Neural progenitor cell (in vitro differentiated cells): ENCODE measurements around the gene MTRFR. TPM values are rescaled to one million over a fixed set of nuclear protein-coding genes. Genes with fewer than 3 reads are reported as not detected.

Experiments
- DNase-seq: peaks from one replicate; pipeline ENCODE4 v3.0.0-alpha.2; 2016; ENCODE audit warnings: low spot score
- H2AFZ ChIP-seq: fragments of 200-600 bp; sonication (generic); replicated peaks from 2 replicates; pipeline ENCODE4 v1.6.1; 2016; ENCODE audit warnings: antibody characterized with exemption
- H3F3A ChIP-seq: fragments of 200-600 bp; sonication (generic); 2 replicates; pipeline ENCODE4 v1.6.1; 2016; ENCODE audit warnings: antibody characterized with exemption, low read depth
- H3K27ac ChIP-seq: fragments of 200-600 bp; sonication (generic); 2 replicates; pipeline ENCODE4 v1.5.1; 2016; ENCODE audit warnings: mild to moderate bottlenecking
- H3K27me3 ChIP-seq: fragments of 200-600 bp; sonication (generic); 2 replicates; pipeline ENCODE4 v1.6.1; 2016; ENCODE audit warnings: mild to moderate bottlenecking, moderate library complexity
- H3K36me3 ChIP-seq: fragments of 200-600 bp; sonication (generic); 2 replicates; pipeline ENCODE4 v1.5.1; 2016
- H3K4me1 ChIP-seq: fragments of 200-600 bp; sonication (generic); 2 replicates; pipeline ENCODE4 v1.6.1; 2016; ENCODE audit warnings: mixed run types
- H3K4me2 ChIP-seq: fragments of 200-600 bp; sonication (generic); 2 replicates; pipeline ENCODE4 v1.6.1; 2016
- H3K4me3 ChIP-seq: fragments of 200-600 bp; sonication (generic); 2 replicates; pipeline ENCODE4 v1.5.1; 2016
- H3K79me2 ChIP-seq: fragments of 200-600 bp; sonication (generic); 2 replicates; pipeline ENCODE4 v1.6.1; 2016; ENCODE audit warnings: low read depth
- H3K9ac ChIP-seq: fragments of 200-600 bp; sonication (generic); 2 replicates; pipeline ENCODE4 v1.6.1; 2016
- H3K9me3 ChIP-seq: fragments of 200-600 bp; sonication (generic); 2 replicates; pipeline ENCODE4 v1.5.1; 2016; ENCODE audit warnings: low read depth
- H4K20me1 ChIP-seq: fragments of 200-600 bp; sonication (generic); 2 replicates; pipeline ENCODE4 v1.6.1; 2016; ENCODE audit warnings: low read depth
- H3K27ac Mint-ChIP-seq: 3 replicates; pipeline ENCODE4 v1.8.0; 2021; ENCODE audit warnings: mixed read lengths
- H3K27me3 Mint-ChIP-seq: 2 replicates; pipeline ENCODE4 v1.8.0; 2022; ENCODE audit warnings: low read depth, mild to moderate bottlenecking, inconsistent platforms, moderate library complexity, mixed read lengths; ENCODE audit not compliant: insufficient read depth
- H3K36me3 Mint-ChIP-seq: 3 replicates; pipeline ENCODE4 v1.8.0; 2021; ENCODE audit warnings: mixed read lengths
- H3K4me1 Mint-ChIP-seq: 3 replicates; pipeline ENCODE4 v1.8.0; 2021; ENCODE audit warnings: mixed read lengths
- H3K4me3 Mint-ChIP-seq: 3 replicates; pipeline ENCODE4 v1.8.0; 2021; ENCODE audit warnings: mild to moderate bottlenecking, moderate library complexity, mixed read lengths
- H3K9me3 Mint-ChIP-seq: 3 replicates; pipeline ENCODE4 v1.8.0; 2020; ENCODE audit warnings: mixed read lengths
- CTCF ChIP-seq: fragments of 200-600 bp; sonication (generic); IDR thresholded peaks from 2 replicates; pipeline ENCODE4 v1.5.1; 2017; ENCODE audit warnings: antibody characterized with exemption, mild to moderate bottlenecking
- EZH2 ChIP-seq: fragments of 200-600 bp; sonication (generic); IDR thresholded peaks from 2 replicates; pipeline ENCODE4 v1.6.1; 2017; ENCODE audit warnings: antibody characterized with exemption, mild to moderate bottlenecking, moderate library complexity
- EZH2phosphoT487 ChIP-seq: fragments of 200-600 bp; sonication (generic); IDR thresholded peaks from 2 replicates; pipeline ENCODE4 v1.6.1; 2017; ENCODE audit warnings: antibody characterized with exemption
- total RNA-seq: library from RNA; depleted of rRNA; stranded (reverse); fragments of >200 nt; gene quantifications from 2 replicates; pipeline ENCODE4 v1.2.3, GENCODE V29; 2015; ENCODE audit warnings: low replicate concordance

MTRFR gene
- total RNA-seq, 1 donor from 2014 or later: 12.7 TPM

GRCh38 chr12:123267335-123267920, 34.2 kb downstream of the MTRFR start:
- Histone ChIP-seq H3K27me3 (no peaks in the 10 kb centered on the region), H3K4me2 (no peak overlapping the region), H4K20me1 (peaks cover under 1% of the 10 kb centered on the region), H3K27ac (peak overlapping the region; percentile 82), H3K4me1 (peaks cover 24% of the 10 kb centered on the region), H3F3A (peaks cover 47% of the 10 kb centered on the region), H3K9me3 (no peaks in the 10 kb centered on the region), H2AFZ (no peak overlapping the region), H3K4me3 (no peak overlapping the region), H3K9ac (no peak overlapping the region), H3K36me3 (no peaks in the 10 kb centered on the region), H3K79me2 (peaks cover 95% of the 10 kb centered on the region)
- Mint-ChIP-seq H3K4me3 (no peak overlapping the region), H3K4me1 (peaks cover 30% of the 10 kb centered on the region), H3K36me3 (peaks cover 28% of the 10 kb centered on the region), H3K27ac (peak overlapping the region; percentile 33), H3K9me3 (no peaks in the 10 kb centered on the region), H3K27me3 (peaks cover 4% of the 10 kb centered on the region)
- no peak for DNase-seq
- TF ChIP-seq EZH2phosphoT487 (no peak), EZH2 (no peak)

- Mint-ChIP-seq H3K27me3 (peaks cover 6% of the 10 kb centered on the region), H3K27ac (peak overlapping the region; percentile 94), H3K36me3 (peaks cover 24% of the 10 kb centered on the region), H3K4me3 (peak overlapping the region; percentile 96), H3K4me1 (peaks cover 38% of the 10 kb centered on the region), H3K9me3 (no peaks in the 10 kb centered on the region)
- no peaks in the 10 kb centered on the region for H3K9me3 ChIP-seq
- no peak overlapping the region for H2AFZ ChIP-seq
- H4K20me1 ChIP-seq: no peaks in the 10 kb centered on the region
- peak overlapping the region; percentile 82 for H3K27ac ChIP-seq
- TF ChIP-seq CTCF (no peak), EZH2 (no peak), EZH2phosphoT487 (no peak)
- H3K36me3 ChIP-seq: no peaks in the 10 kb centered on the region
- H3K4me1 ChIP-seq: peaks cover 23% of the 10 kb centered on the region
- no peak for DNase-seq
- H3K4me2 ChIP-seq: no peak overlapping the region
- H3K27me3 ChIP-seq: no peaks in the 10 kb centered on the region
- no peak overlapping the region for H3K4me3 ChIP-seq
- H3F3A ChIP-seq: peaks cover 39% of the 10 kb centered on the region
- H3K79me2 ChIP-seq: peaks cover 95% of the 10 kb centered on the region
- no peak overlapping the region for H3K9ac ChIP-seq
These were observed 35.0 kb downstream of the MTRFR start for GRCh38 chr12:123267991-123268843.

GRCh38 chr12:123268850-123269249, 35.6 kb downstream of the MTRFR start:
- Mint-ChIP-seq H3K4me3 (peak overlapping the region; percentile 96), H3K36me3 (peaks cover 20% of the 10 kb centered on the region), H3K9me3 (no peaks in the 10 kb centered on the region), H3K27ac (peak overlapping the region; percentile 96), H3K4me1 (peaks cover 39% of the 10 kb centered on the region), H3K27me3 (peaks cover 6% of the 10 kb centered on the region)
- Histone ChIP-seq H3K27ac (peak overlapping the region; percentile 82), H3K27me3 (no peaks in the 10 kb centered on the region), H2AFZ (peak overlapping the region; percentile 36), H3K4me1 (peaks cover 18% of the 10 kb centered on the region), H3K4me2 (peak overlapping the region; percentile 97), H3F3A (peaks cover 33% of the 10 kb centered on the region), H4K20me1 (no peaks in the 10 kb centered on the region), H3K79me2 (peaks cover 92% of the 10 kb centered on the region), H3K9ac (peak overlapping the region; percentile 52), H3K9me3 (no peaks in the 10 kb centered on the region), H3K36me3 (no peaks in the 10 kb centered on the region), H3K4me3 (peak overlapping the region; percentile 88)
- TF ChIP-seq CTCF (no peak), EZH2 (no peak), EZH2phosphoT487 (no peak)
- no peak for DNase-seq
